Stomach smooth muscle (tissue), 2 donors: ENCODE data around the gene LIMK2.

Experiments used
- H3K27ac ChIP-seq: one replicate; pipeline ENCODE4 v1.7.0; 2013; ENCODE audit warnings: mild to moderate bottlenecking, low read length, inconsistent platforms
- H3K27me3 ChIP-seq, 2 donors: one replicate each; pipeline ENCODE4 v1.7.0; 2013; ENCODE audit warnings: low read length in 2 of 2; ENCODE audit not compliant: insufficient read depth in 2 of 2, control insufficient read depth in 1 of 2
- H3K36me3 ChIP-seq, 2 donors: one replicate each; pipeline ENCODE4 v1.7.0; 2013; ENCODE audit warnings: low read length in 2 of 2; ENCODE audit not compliant: control insufficient read depth in 2 of 2, insufficient read depth in 2 of 2
- H3K4me1 ChIP-seq: one replicate; pipeline ENCODE4 v1.7.0; 2013; ENCODE audit warnings: low read length; ENCODE audit not compliant: control insufficient read depth, insufficient read depth
- H3K4me3 ChIP-seq, 2 donors: one replicate each; pipeline ENCODE4 v1.7.0; 2013; ENCODE audit warnings: low read length in 2 of 2
- H3K9ac ChIP-seq, 2 donors: one replicate each; pipeline ENCODE4 v1.7.0; 2013; ENCODE audit warnings: low read length in 2 of 2, mild to moderate bottlenecking in 1 of 2
- H3K9me3 ChIP-seq, 2 donors: one replicate each; pipeline ENCODE4 v1.7.0; 2013; ENCODE audit warnings: low read length in 2 of 2; ENCODE audit not compliant: control insufficient read depth in 2 of 2
- donor health status: healthy.
- donor health status: Pancreatic carcinoma.

Gene LIMK2

GRCh38 chr22:31321421-31321820 lies 109.3 kb downstream of the LIMK2 start:
- Histone ChIP-seq H3K36me3 (peaks cover 13 to 16% of the 10 kb centered on the region in 2 donors), H3K4me1 (no peaks in the 10 kb centered on the region), H3K27me3 (no peaks in the 10 kb centered on the region), H3K9ac (no peak overlapping the region), H3K4me3 (no peak overlapping the region), H3K9me3 (no peaks in the 10 kb centered on the region), H3K27ac (no peak overlapping the region)

GRCh38 chr22:31323578-31324550 lies 111.8 kb downstream of the LIMK2 start:
- no peak overlapping the region for H3K27ac ChIP-seq
- H3K9me3 ChIP-seq = no peaks in the 10 kb centered on the region
- H3K4me3 ChIP-seq = no peak overlapping the region
- no peaks in the 10 kb centered on the region for H3K27me3 ChIP-seq
- H3K9ac ChIP-seq = no peak overlapping the region
- H3K4me1 ChIP-seq = no peaks in the 10 kb centered on the region
- peaks cover 33 to 35% of the 10 kb centered on the region in 2 donors for H3K36me3 ChIP-seq

GRCh38 chr22:31326877-31327276 lies 114.8 kb downstream of the LIMK2 start:
- Histone ChIP-seq H3K9me3 (no peaks in the 10 kb centered on the region), H3K9ac (no peak overlapping the region), H3K27ac (no peak overlapping the region), H3K4me3 (no peak overlapping the region), H3K27me3 (no peaks in the 10 kb centered on the region), H3K4me1 (no peaks in the 10 kb centered on the region), H3K36me3 (peaks cover 42 to 49% of the 10 kb centered on the region in 2 donors)

DNA sequence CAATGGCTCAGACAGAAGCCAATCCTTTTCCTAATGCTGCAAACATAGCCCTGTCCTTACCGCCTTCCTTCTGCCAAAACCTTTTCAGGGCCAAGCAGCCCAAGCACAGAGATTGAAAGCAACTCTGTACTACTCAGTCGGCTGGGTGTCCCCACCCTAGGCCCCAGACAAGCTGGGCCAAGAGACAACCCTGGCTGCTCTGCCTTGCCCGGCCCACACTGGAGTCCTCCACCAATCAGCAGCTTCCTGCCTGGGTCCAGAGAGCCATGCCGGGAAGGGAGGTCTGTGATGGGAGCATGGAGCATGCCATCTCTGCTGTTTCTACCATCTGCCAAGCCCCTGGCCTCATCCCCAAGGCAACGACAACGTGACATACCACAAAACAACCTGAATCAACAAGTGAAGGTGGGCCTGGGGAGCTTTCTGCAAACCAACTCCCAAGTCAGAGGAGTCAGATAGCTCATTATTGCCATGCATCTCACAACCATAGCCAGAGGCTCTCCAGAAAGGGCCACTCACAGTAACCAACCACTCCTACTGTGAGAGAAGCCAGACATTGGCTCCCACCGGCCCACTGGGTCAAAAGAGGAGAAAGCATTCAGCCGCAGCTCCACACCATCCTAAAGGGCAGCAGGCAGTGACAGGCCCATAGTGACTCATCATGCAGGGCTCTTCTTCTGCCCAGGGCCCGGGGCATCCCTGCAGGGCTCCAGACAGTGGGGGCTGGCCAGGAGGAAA lies 115.9 kb downstream of the LIMK2 start:
- Histone ChIP-seq H3K36me3 (peaks cover 53 to 59% of the 10 kb centered on the region in 2 donors), H3K27ac (no peak overlapping the region), H3K9me3 (no peaks in the 10 kb centered on the region), H3K27me3 (no peaks in the 10 kb centered on the region), H3K4me3 (no peak overlapping the region), H3K4me1 (no peaks in the 10 kb centered on the region), H3K9ac (no peak overlapping the region)

GRCh38 chr22:31328544-31328960 lies 116.5 kb downstream of the LIMK2 start:
- Histone ChIP-seq H3K9me3 (no peaks in the 10 kb centered on the region), H3K27ac (no peak overlapping the region)

DNA sequence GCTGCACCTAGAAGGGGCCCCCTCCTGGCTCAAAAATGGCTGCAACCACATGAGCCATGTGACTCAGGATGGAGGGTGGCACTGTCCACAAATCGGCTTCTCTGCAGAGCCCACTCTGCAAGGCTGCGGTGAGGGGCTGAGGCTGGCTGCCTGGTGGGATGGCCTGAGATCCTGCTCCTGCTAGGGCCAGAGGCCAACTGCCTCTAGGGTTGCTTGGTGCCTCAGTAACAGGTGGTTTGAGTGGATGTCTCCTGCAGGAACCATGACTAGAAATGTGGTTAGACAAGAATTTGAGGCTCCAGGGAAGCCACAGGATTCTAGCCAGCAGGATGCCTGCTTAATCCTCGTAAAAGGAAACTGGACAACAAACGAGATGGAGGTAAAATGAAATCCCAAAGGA lies 116.9 kb downstream of the LIMK2 start:
- no peak overlapping the region for H3K27ac ChIP-seq
- H3K4me3 ChIP-seq = no peak overlapping the region
- H3K9ac ChIP-seq = no peak overlapping the region
- peaks cover 55 to 63% of the 10 kb centered on the region in 2 donors for H3K36me3 ChIP-seq
- no peaks in the 10 kb centered on the region for H3K27me3 ChIP-seq
- H3K4me1 ChIP-seq = peaks cover under 1% of the 10 kb centered on the region
- H3K9me3 ChIP-seq = no peaks in the 10 kb centered on the region

More at GRCh38 chr22:31328544-31328960, 116.5 kb downstream of the LIMK2 start:
- Histone ChIP-seq H3K4me1 (no peaks in the 10 kb centered on the region), H3K27me3 (no peaks in the 10 kb centered on the region), H3K9ac (no peak overlapping the region), H3K4me3 (no peak overlapping the region), H3K36me3 (peaks cover 55 to 63% of the 10 kb centered on the region in 2 donors)
